ENCODE measurements around the gene TUBA4A. TPM values are rescaled to one million over a fixed set of nuclear protein-coding genes. Genes with fewer than 3 reads are reported as not detected.
A peak's percentile ranks its signal among the peaks of the same experiment; 100 is the strongest.

TUBA4A gene
- total and polyA plus RNA-seq, 10 of the 15 experiments (the other 5 are each of a cell fraction or from before 2014, with no cell fraction given): 58.2 to 325 (median 134) TPM

DNA sequence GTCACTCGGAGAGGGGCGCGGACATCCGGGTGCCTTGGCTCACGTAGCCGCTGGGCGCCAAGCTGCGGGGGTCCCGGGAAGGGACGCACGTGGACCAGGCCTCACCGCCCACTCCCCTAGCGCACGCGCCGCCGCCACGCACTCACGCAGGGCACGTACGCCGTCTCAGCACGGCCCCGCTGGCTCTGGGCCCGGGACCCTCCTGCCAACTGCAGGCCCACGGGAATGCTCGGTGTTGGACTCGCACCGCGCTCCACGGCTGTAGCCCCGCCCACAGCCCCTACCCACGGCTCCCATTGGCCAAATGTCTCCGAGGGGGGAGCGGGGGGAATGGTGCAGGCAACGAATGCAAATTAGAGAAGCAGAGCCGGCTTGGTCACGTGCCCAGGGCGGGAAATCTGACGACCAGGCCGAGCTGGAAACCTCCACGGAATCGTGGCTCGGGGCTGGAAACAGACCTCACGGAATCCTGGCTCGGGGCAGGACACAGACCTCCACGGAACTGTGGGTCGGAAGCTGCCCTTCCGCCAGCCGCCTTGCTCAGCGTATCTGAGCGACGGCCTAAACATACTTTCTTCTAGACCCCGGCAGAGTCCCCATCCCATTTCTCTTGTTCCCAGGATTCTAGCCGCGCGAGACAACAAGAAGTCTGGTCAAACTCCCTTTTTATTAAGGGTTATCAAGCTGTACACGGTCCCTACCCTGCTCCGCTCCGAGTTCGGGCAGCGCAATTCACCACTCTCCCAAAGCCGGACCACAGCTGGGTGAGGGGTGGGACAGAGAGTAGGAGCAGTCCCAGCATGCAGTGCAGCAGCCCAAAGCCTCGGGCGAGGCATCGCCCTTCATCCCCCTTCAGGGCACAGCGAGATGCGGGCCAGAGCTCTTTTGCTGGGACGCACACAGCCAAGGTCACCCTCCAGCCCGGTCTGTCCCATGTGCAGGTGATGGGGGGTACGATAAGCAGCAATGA is 34.7 kb downstream of the TUBA4A start, which contains the start of gene ABCB6:
ABCB6 (minus strand) TSS at position 227 of the 970 bp plus-strand sequence. CDS start 285 bp downstream, outside the sequence.
- DNase-seq (ENCODE audit: low read depth, low spot score): peak; percentile 63
- Histone ChIP-seq H3K36me3 (ENCODE audit: control insufficient read depth in 2 of 2, insufficient read depth in 2 of 2, low read length in 1 of 2) (peaks cover 12 to 27% of the 10 kb centered on the region in 2 experiments), H3K79me2 (ENCODE audit: control insufficient read depth, insufficient read depth, low read length) (peaks cover 14% of the 10 kb centered on the region), H4K20me1 (ENCODE audit: control insufficient read depth, insufficient read depth) (no peaks in the 10 kb centered on the region; the same call in 1 of the 2 replicates), H3K4me2 (ENCODE audit: control insufficient read depth, insufficient read depth) (peak within 1 kb of the TSS; percentile 99), H3K27me3 (replicated peaks in 1 of 2; ENCODE audit: control insufficient read depth in 2 of 2, insufficient read depth in 2 of 2, low read length in 1 of 2) (no peaks in the 10 kb centered on the region), H3K9me3 (replicated peaks; ENCODE audit: control insufficient read depth, insufficient read depth, low read length) (no peaks in the 10 kb centered on the region), H2AFZ (ENCODE audit: control insufficient read depth, low read depth, low read length) (peak within 1 kb of the TSS; percentile 79), H3K27ac (ENCODE audit: control insufficient read depth, insufficient read depth) (peak within 1 kb of the TSS; percentile 63), H3K9ac (ENCODE audit: control insufficient read depth, insufficient read depth, low read length) (peak within 1 kb of the TSS; percentile 76), H3K4me3 (peak within 1 kb of the TSS; percentile 92), H3K4me1 (ENCODE audit: control insufficient read depth, insufficient read depth, low read length) (peaks cover 16% of the 10 kb centered on the region)
- SMC1A ChIA-PET (ENCODE audit: uncharacterized antibody, unreplicated experiment): interaction anchor here (0.7 to 1.8 kb wide), 8 partner anchors 10 to 61 kb away, joined by 3 to 8 read pairs (median 4); partner anchors contain the start of genes ANKZF1, ATG9A, CNPPD1 and GLB1L
- 28% methylated on average over 71 of the region's 71 CpGs for WGBS (ENCODE audit: insufficient coverage, insufficient replicate concordance, low lambda C conversion rate, missing lambda C conversion rate)
- FAIRE-seq: peak; percentile 92
- POLR2A ChIA-PET: interaction anchor here (0.6 to 3.8 kb wide), 9 partner anchors 11 to 332 kb away, joined by 3 to 21 read pairs (median 5); partner anchors contain the start of genes ANKZF1, ATG9A, CNPPD1 and GLB1L
- CTCF ChIA-PET: interaction anchor here (0.6 to 1.7 kb wide), 4 partner anchors 9 to 76 kb away, joined by 3 to 5 read pairs (median 3); no protein-coding TSS in a partner anchor
- no TSS peak for BruUV-seq (replicated peaks)
- RAD21 ChIA-PET (ENCODE audit: unreplicated experiment): interaction anchor here (0.9 to 2.2 kb wide), 3 partner anchors 11 to 59 kb away, joined by 3 to 11 read pairs (median 4); partner anchors contain the start of genes ANKZF1 and ATG9A
- in situ Hi-C loops (cut with MboI) (no loop called here), intact Hi-C loops (cut with micrococcal nuclease; ENCODE audit: unreplicated experiment) (loop anchor here (2.0 kb wide), 1 partner anchor 76 kb away; no protein-coding TSS in a partner anchor)
- peak; percentile 92 for ATAC-seq
- TF ChIP-seq PAX8 (IDR thresholded peaks at IDR 0.05) (no peak), BCL11A (IDR thresholded peaks at IDR 0.05; ENCODE audit: low read depth, low read length) (no peak), IKZF2 (IDR thresholded peaks at IDR 0.05) (peak in 1 of 2 experiments; percentile 26; a peak in 1 of 4 replicates), NBN (IDR thresholded peaks at IDR 0.05) (0 out of 2 replicates have a peak, but pooled peaks have one; percentile 14), CTCF (IDR thresholded peaks at IDR 0.05 in 2 of 3, conservative IDR thresholded peaks at IDR 0.05 in 1 of 3; ENCODE audit: control insufficient read depth in 2 of 3, extremely low read depth in 1 of 3, insufficient read depth in 1 of 3, low read depth in 3 of 3, low read length in 3 of 3) (no peak), ZBED1 (IDR thresholded peaks at IDR 0.05; ENCODE audit: borderline replicate concordance) (no peak), ZNF622 (IDR thresholded peaks at IDR 0.05) (no peak), ATF2 (IDR thresholded peaks at IDR 0.05; ENCODE audit: low read length) (no peak), SRF (IDR thresholded peaks at IDR 0.05; ENCODE audit: low read depth in 2 of 2, low read length in 2 of 2) (no peak), POU2F2 (IDR thresholded peaks at IDR 0.05; ENCODE audit: borderline replicate concordance, low read depth, low read length) (peak; percentile 96; the same call in 2 of the 3 replicates), SMC3 (IDR thresholded peaks at IDR 0.05; ENCODE audit: borderline replicate concordance, low read length) (no peak), HDAC2 (IDR thresholded peaks at IDR 0.05) (no peak), RBBP5 (conservative IDR thresholded peaks at IDR 0.05) (no peak), SIX5 (IDR thresholded peaks at IDR 0.05; ENCODE audit: low read depth, low read length, severe bottlenecking) (no peak)
- TF ChIP-seq, protein P1, sequence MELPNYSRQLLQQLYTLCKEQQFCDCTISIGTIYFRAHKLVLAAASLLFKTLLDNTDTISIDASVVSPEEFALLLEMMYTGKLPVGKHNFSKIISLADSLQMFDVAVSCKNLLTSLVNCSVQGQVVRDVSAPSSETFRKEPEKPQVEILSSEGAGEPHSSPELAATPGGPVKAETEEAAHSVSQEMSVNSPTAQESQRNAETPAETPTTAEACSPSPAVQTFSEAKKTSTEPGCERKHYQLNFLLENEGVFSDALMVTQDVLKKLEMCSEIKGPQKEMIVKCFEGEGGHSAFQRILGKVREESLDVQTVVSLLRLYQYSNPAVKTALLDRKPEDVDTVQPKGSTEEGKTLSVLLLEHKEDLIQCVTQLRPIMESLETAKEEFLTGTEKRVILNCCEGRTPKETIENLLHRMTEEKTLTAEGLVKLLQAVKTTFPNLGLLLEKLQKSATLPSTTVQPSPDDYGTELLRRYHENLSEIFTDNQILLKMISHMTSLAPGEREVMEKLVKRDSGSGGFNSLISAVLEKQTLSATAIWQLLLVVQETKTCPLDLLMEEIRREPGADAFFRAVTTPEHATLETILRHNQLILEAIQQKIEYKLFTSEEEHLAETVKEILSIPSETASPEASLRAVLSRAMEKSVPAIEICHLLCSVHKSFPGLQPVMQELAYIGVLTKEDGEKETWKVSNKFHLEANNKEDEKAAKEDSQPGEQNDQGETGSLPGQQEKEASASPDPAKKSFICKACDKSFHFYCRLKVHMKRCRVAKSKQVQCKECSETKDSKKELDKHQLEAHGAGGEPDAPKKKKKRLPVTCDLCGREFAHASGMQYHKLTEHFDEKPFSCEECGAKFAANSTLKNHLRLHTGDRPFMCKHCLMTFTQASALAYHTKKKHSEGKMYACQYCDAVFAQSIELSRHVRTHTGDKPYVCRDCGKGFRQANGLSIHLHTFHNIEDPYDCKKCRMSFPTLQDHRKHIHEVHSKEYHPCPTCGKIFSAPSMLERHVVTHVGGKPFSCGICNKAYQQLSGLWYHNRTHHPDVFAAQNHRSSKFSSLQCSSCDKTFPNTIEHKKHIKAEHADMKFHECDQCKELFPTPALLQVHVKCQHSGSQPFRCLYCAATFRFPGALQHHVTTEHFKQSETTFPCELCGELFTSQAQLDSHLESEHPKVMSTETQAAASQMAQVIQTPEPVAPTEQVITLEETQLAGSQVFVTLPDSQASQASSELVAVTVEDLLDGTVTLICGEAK (IDR thresholded peaks at IDR 0.05; ENCODE audit: borderline replicate concordance): no peak

All from GM12878 (cell line).